GM23248 (cell line): ENCODE measurements around the gene TENM4. TPM values are rescaled to one million over a fixed set of nuclear protein-coding genes. Genes with fewer than 3 reads are reported as not detected.

ENCODE experiments used
- DNase-seq: peaks from one replicate; pipeline ENCODE4 v3.0.0-alpha.2; 2015
- H2AFZ ChIP-seq: fragments of 200-600 bp; sonication (generic); 2 replicates; pipeline ENCODE4 v1.6.1; 2016; ENCODE audit warnings: antibody characterized with exemption
- H3F3A ChIP-seq: fragments of 200-600 bp; sonication (generic); 2 replicates; pipeline ENCODE4 v1.6.1; 2016; ENCODE audit warnings: mild to moderate bottlenecking, antibody characterized with exemption, mixed run types; ENCODE audit not compliant: insufficient read depth
- H3K27ac ChIP-seq: fragments of 200-600 bp; sonication (generic); 2 replicates; pipeline ENCODE4 v1.5.1; 2016; ENCODE audit warnings: mild to moderate bottlenecking
- H3K27me3 ChIP-seq: fragments of 200-600 bp; sonication (generic); replicated peaks from 2 replicates; pipeline ENCODE4 v1.6.1; 2016; ENCODE audit warnings: mild to moderate bottlenecking; ENCODE audit not compliant: insufficient read depth
- H3K36me3 ChIP-seq: fragments of 200-600 bp; sonication (generic); 2 replicates; pipeline ENCODE4 v1.6.1; 2016; ENCODE audit warnings: low read depth, mild to moderate bottlenecking
- H3K4me1 ChIP-seq: fragments of 200-600 bp; sonication (generic); 2 replicates; pipeline ENCODE4 v1.6.1; 2016; ENCODE audit warnings: mild to moderate bottlenecking; ENCODE audit not compliant: insufficient read depth
- H3K4me2 ChIP-seq: fragments of 200-600 bp; sonication (generic); one replicate; pipeline ENCODE4 v1.6.1; 2016; ENCODE audit warnings: mild to moderate bottlenecking; ENCODE audit not compliant: unreplicated experiment
- H3K4me3 ChIP-seq: fragments of 200-600 bp; sonication (generic); 2 replicates; pipeline ENCODE4 v1.5.1; 2016; ENCODE audit warnings: mild to moderate bottlenecking
- H3K79me2 ChIP-seq: fragments of 200-600 bp; sonication (generic); 2 replicates; pipeline ENCODE4 v1.6.1; 2016; ENCODE audit warnings: mild to moderate bottlenecking; ENCODE audit not compliant: insufficient read depth
- H3K9ac ChIP-seq: fragments of 200-600 bp; sonication (generic); 2 replicates; pipeline ENCODE4 v1.6.1; 2016; ENCODE audit warnings: mild to moderate bottlenecking
- H3K9me2 ChIP-seq: fragments of 200-600 bp; sonication (generic); 2 replicates; pipeline ENCODE4 v1.6.1; 2016; ENCODE audit warnings: mixed run types, mild to moderate bottlenecking, moderate library complexity; ENCODE audit not compliant: insufficient read depth
- H3K9me3 ChIP-seq: fragments of 200-600 bp; sonication (generic); one replicate; pipeline ENCODE4 v1.6.1; 2017; ENCODE audit warnings: low read depth
- H4K20me1 ChIP-seq: fragments of 200-600 bp; sonication (generic); 2 replicates; pipeline ENCODE4 v1.6.0; 2016; ENCODE audit not compliant: insufficient read depth
- EZH2 ChIP-seq: fragments of 200-600 bp; sonication (generic); IDR thresholded peaks from 2 replicates; pipeline ENCODE4 v1.6.1; 2018; ENCODE audit warnings: antibody characterized with exemption, mild to moderate bottlenecking; ENCODE audit not compliant: insufficient read depth, poor library complexity, severe bottlenecking
- EZH2phosphoT487 ChIP-seq: fragments of 200-600 bp; sonication (generic); IDR thresholded peaks from 2 replicates; pipeline ENCODE4 v1.6.1; 2018; ENCODE audit warnings: antibody characterized with exemption, moderate library complexity, mild to moderate bottlenecking, low read depth; ENCODE audit not compliant: insufficient read depth
- WGBS, 2 experiments: methylation state at CpG; one replicate each; pipeline ENCODE4 v1.1.6; 2015 to 2017; ENCODE audit warnings: low lambda C conversion rate in 2 of 2, low coverage in 1 of 2; ENCODE audit errors: missing lambda C conversion rate in 2 of 2; 5-methylcytosine and 5-hydroxymethylcytosine counted together
- in situ Hi-C: fragments of 300-500 bp; cut with MboI; formaldehyde crosslinking; loops from 2 replicates; pipeline ENCODE4 v1.15.0; 2020
- polyA plus RNA-seq: library from polyadenylated mRNA; unstranded; fragments of >200 nt; fragmentation: Nextera tagmentation; extraction: Ambion mirVana; gene quantifications from 2 replicates; pipeline ENCODE4 v1.2.1, GENCODE V29; 2016
- total RNA-seq: library from RNA; depleted of rRNA; stranded (reverse); fragments of >200 nt; shearing (Covaris generic); gene quantifications from 2 replicates; pipeline ENCODE4 v1.2.3, GENCODE V29; 2014

TENM4 gene
- total and polyA plus RNA-seq, 2 experiments from 2014 or later: 0.11 to 0.48 TPM

DNA sequence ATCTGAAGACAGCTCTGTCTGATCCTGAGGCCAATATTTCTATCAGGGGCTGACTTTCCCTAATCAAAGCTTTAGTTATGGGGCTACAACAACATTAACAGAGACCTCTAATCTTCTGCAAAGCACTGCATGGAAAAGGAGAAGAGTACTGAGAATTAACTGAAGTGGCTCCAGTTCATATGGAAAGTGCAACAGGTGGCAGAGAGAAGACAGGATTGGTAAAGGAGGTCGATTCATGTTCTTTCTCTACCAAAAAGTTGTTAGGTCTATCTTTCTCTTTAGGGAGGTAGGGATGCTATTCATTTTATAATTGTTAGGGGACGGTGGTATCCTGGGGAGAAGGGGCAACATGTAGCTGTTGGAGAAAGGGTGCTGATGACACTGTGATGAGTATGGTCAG lies 633.5 kb downstream of the TENM4 start:
- Histone ChIP-seq H3K4me1 (peaks cover 2% of the 10 kb centered on the region; the same call in 1 of the 2 replicates), H3K4me2 (no peak overlapping the region), H3K27ac (no peak overlapping the region), H3K79me2 (no peaks in the 10 kb centered on the region), H3K36me3 (no peaks in the 10 kb centered on the region), H3K4me3 (no peak overlapping the region), H3K9me3 (no peaks in the 10 kb centered on the region), H4K20me1 (no peaks in the 10 kb centered on the region), H3K27me3 (no peaks in the 10 kb centered on the region), H2AFZ (no peak overlapping the region), H3K9ac (no peak overlapping the region), H3K9me2 (no peaks in the 10 kb centered on the region), H3F3A (peaks cover 2% of the 10 kb centered on the region; the same call in 1 of the 2 replicates)
- DNase-seq: no peak
- 51 to 52% methylated on average over 2 of the region's 2 CpGs for WGBS, 2 experiments
- no peak for TF ChIP-seq EZH2
- TF ChIP-seq EZH2phosphoT487: no peak
- in situ Hi-C loops: no loop called here

- in situ Hi-C loops: no loop called here
- Histone ChIP-seq H3K9me2 (no peaks in the 10 kb centered on the region), H3K4me1 (peaks cover 11% of the 10 kb centered on the region), H3F3A (peaks cover 12% of the 10 kb centered on the region), H3K4me3 (no peak overlapping the region), H4K20me1 (no peaks in the 10 kb centered on the region), H3K36me3 (no peaks in the 10 kb centered on the region), H3K4me2 (no peak overlapping the region), H3K79me2 (no peaks in the 10 kb centered on the region), H2AFZ (no peak overlapping the region), H3K9me3 (no peaks in the 10 kb centered on the region), H3K27ac (no peak overlapping the region), H3K9ac (no peak overlapping the region), H3K27me3 (no peaks in the 10 kb centered on the region)
- TF ChIP-seq EZH2phosphoT487: no peak
- no peak for TF ChIP-seq EZH2
- no peak for DNase-seq
- 15 to 21% methylated on average over 2 of the region's 2 CpGs for WGBS, 2 experiments
Observed at GRCh38 chr11:78806214-78807004, 634.4 kb downstream of the TENM4 start.

GRCh38 chr11:78804991-78805390 lies 635.8 kb downstream of the TENM4 start:
- H3K4me1 ChIP-seq: peaks cover 11% of the 10 kb centered on the region
- peaks cover 12% of the 10 kb centered on the region for H3F3A ChIP-seq
- no peak for DNase-seq
- no peaks in the 10 kb centered on the region for H3K9me3 ChIP-seq
- no peak overlapping the region for H3K9ac ChIP-seq
- H3K79me2 ChIP-seq: no peaks in the 10 kb centered on the region
- no peak overlapping the region for H3K4me2 ChIP-seq
- H3K27me3 ChIP-seq: no peaks in the 10 kb centered on the region
- no peak overlapping the region for H2AFZ ChIP-seq
- no peak overlapping the region for H3K27ac ChIP-seq
- H4K20me1 ChIP-seq: no peaks in the 10 kb centered on the region
- no peak overlapping the region for H3K4me3 ChIP-seq
- H3K36me3 ChIP-seq: no peaks in the 10 kb centered on the region
- no peaks in the 10 kb centered on the region for H3K9me2 ChIP-seq
- in situ Hi-C loops: no loop called here
- WGBS, 2 experiments: 76 to 92% methylated on average over 7 to 9 of the region's 9 CpGs
- no peak for TF ChIP-seq EZH2
- TF ChIP-seq EZH2phosphoT487: no peak

GRCh38 chr11:78803995-78804394 lies 636.8 kb downstream of the TENM4 start:
- no peak overlapping the region for H2AFZ ChIP-seq
- no peaks in the 10 kb centered on the region for H4K20me1 ChIP-seq
- no peaks in the 10 kb centered on the region for H3K9me2 ChIP-seq
- no peaks in the 10 kb centered on the region for H3K27me3 ChIP-seq
- peaks cover 11% of the 10 kb centered on the region for H3K4me1 ChIP-seq
- no peak overlapping the region for H3K9ac ChIP-seq
- H3K36me3 ChIP-seq: no peaks in the 10 kb centered on the region
- WGBS, 2 experiments: 71 to 81% methylated on average over 3 of the region's 3 CpGs
- no peak for TF ChIP-seq EZH2phosphoT487
- TF ChIP-seq EZH2: no peak
- H3F3A ChIP-seq: peaks cover 12% of the 10 kb centered on the region
- H3K79me2 ChIP-seq: no peaks in the 10 kb centered on the region
- no peak for DNase-seq
- H3K4me3 ChIP-seq: no peak overlapping the region
- in situ Hi-C loops: no loop called here
- H3K27ac ChIP-seq: no peak overlapping the region
- no peak overlapping the region for H3K4me2 ChIP-seq
- no peaks in the 10 kb centered on the region for H3K9me3 ChIP-seq
